OCI-M2 (cell line): Measurements from ENCODE around the gene HERPUD1.

ENCODE experiments used
- DNase-seq: peaks from one replicate; lab custom pipeline; 2025; ENCODE audit not compliant: unreplicated experiment; lab: John Stamatoyannopoulos, UW

Gene HERPUD1

DNA sequence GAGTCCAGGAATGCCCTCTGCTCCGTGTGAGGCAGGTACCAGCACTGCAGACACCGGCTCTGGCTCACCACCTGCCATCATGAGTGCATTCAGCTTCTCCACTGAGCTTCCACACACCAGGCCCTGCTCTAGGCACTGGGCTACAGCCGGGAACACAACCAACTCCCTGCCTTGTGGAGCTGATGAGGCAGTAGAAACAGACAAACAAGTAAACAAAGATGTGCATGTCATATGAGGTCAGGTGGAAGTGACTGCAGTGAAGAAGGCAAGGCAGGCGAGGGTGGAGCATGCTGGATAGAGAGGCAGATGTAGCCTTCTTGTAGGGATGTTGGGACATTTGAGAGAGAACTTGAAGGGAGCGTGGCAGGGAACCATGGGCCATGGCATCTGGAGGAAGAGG, 62.4 kb downstream of the HERPUD1 start:
- DNase-seq = no peak
